Measurements from ENCODE around the gene USPL1. TPM values are rescaled to one million over a fixed set of nuclear protein-coding genes. Genes with fewer than 3 reads are reported as not detected.

USPL1 gene
- total RNA-seq, 1 experiment from 2014 or later: 11.8 TPM

- Mint-ChIP-seq H3K27ac (ENCODE audit: low read depth, unreplicated experiment) (no peak overlapping the region), H3K27me3 (ENCODE audit: insufficient read depth, unreplicated experiment) (no peaks in the 10 kb centered on the region), H3K4me3 (ENCODE audit: unreplicated experiment) (no peak overlapping the region), H3K36me3 (ENCODE audit: insufficient read depth, unreplicated experiment) (peaks cover 15% of the 10 kb centered on the region), H3K4me1 (ENCODE audit: insufficient read depth, unreplicated experiment) (no peaks in the 10 kb centered on the region), H3K9me3 (ENCODE audit: unreplicated experiment) (no peaks in the 10 kb centered on the region)
- intact Hi-C loops (cut with micrococcal nuclease): loop anchor here (2.0 to 10.0 kb wide), 4 partner anchors 67 to 369 kb away; partner anchors contain the start of gene HMGB1
- TF ChIP-seq CTCF (IDR thresholded peaks at IDR 0.05; ENCODE audit: unreplicated experiment): no peak
- ChIA-PET CTCF (interaction anchor here (0.6 to 1.6 kb wide), 5 partner anchors 66 to 133 kb away, joined by 3 to 9 read pairs (median 3); no protein-coding TSS in a partner anchor), POLR2A (no interaction called here)
- no TSS peak for BruUV-seq (replicated peaks)
- DNase-seq (ENCODE audit: unreplicated experiment): no peak
Measured at GRCh38 chr13:30675717-30676116, 58.0 kb downstream of the USPL1 start.

- TF ChIP-seq CTCF (IDR thresholded peaks at IDR 0.05; ENCODE audit: unreplicated experiment): no peak
- BruUV-seq (replicated peaks): no TSS peak
- no peaks in the 10 kb centered on the region for H3K27me3 Mint-ChIP-seq (ENCODE audit: insufficient read depth, unreplicated experiment)
- H3K27ac Mint-ChIP-seq (ENCODE audit: low read depth, unreplicated experiment): no peak overlapping the region
- ChIA-PET CTCF (interaction anchor here (0.6 to 0.9 kb wide), 2 partner anchors 14 to 127 kb away, joined by 3 to 4 read pairs; no protein-coding TSS in a partner anchor), POLR2A (no interaction called here)
- H3K4me1 Mint-ChIP-seq (ENCODE audit: insufficient read depth, unreplicated experiment): no peaks in the 10 kb centered on the region
- no peaks in the 10 kb centered on the region for H3K9me3 Mint-ChIP-seq (ENCODE audit: unreplicated experiment)
- no peak overlapping the region for H3K4me3 Mint-ChIP-seq (ENCODE audit: unreplicated experiment)
- peaks cover 15% of the 10 kb centered on the region for H3K36me3 Mint-ChIP-seq (ENCODE audit: insufficient read depth, unreplicated experiment)
- intact Hi-C loops (cut with micrococcal nuclease): loop anchor here (5.0 to 10.0 kb wide), 2 partner anchors 66 to 338 kb away; no protein-coding TSS in a partner anchor
- peak; percentile 64 for DNase-seq (ENCODE audit: unreplicated experiment)
Measured at GRCh38 chr13:30676672-30677071, 59.0 kb downstream of the USPL1 start.

GRCh38 chr13:30679483-30680330, 62.0 kb downstream of the USPL1 start:
- Mint-ChIP-seq H3K27me3 (ENCODE audit: insufficient read depth, unreplicated experiment) (no peaks in the 10 kb centered on the region), H3K4me3 (ENCODE audit: unreplicated experiment) (no peak overlapping the region), H3K36me3 (ENCODE audit: insufficient read depth, unreplicated experiment) (no peaks in the 10 kb centered on the region), H3K9me3 (ENCODE audit: unreplicated experiment) (no peaks in the 10 kb centered on the region), H3K4me1 (ENCODE audit: insufficient read depth, unreplicated experiment) (no peaks in the 10 kb centered on the region), H3K27ac (ENCODE audit: low read depth, unreplicated experiment) (no peak overlapping the region)
- peak; percentile 41 for TF ChIP-seq CTCF (IDR thresholded peaks at IDR 0.05; ENCODE audit: unreplicated experiment)
- ChIA-PET CTCF (interaction anchor here (0.6 to 1.0 kb wide), 4 partner anchors 37 to 424 kb away, joined by 3 to 5 read pairs (median 4); no protein-coding TSS in a partner anchor), POLR2A (no interaction called here)
- peak; percentile 44 for DNase-seq (ENCODE audit: unreplicated experiment)
- BruUV-seq (replicated peaks): no TSS peak
- intact Hi-C loops (cut with micrococcal nuclease): loop anchor here (1.0 to 10.0 kb wide), 4 partner anchors 63 to 335 kb away; no protein-coding TSS in a partner anchor

GRCh38 chr13:30681843-30682242, 64.1 kb downstream of the USPL1 start:
- Mint-ChIP-seq H3K27ac (ENCODE audit: low read depth, unreplicated experiment) (no peak overlapping the region), H3K27me3 (ENCODE audit: insufficient read depth, unreplicated experiment) (no peaks in the 10 kb centered on the region), H3K36me3 (ENCODE audit: insufficient read depth, unreplicated experiment) (no peaks in the 10 kb centered on the region), H3K9me3 (ENCODE audit: unreplicated experiment) (no peaks in the 10 kb centered on the region), H3K4me3 (ENCODE audit: unreplicated experiment) (no peak overlapping the region), H3K4me1 (ENCODE audit: insufficient read depth, unreplicated experiment) (no peaks in the 10 kb centered on the region)
- DNase-seq (ENCODE audit: unreplicated experiment): no peak
- ChIA-PET CTCF (interaction anchor here (0.6 to 1.2 kb wide), 4 partner anchors 110 to 363 kb away, joined by 3 to 4 read pairs (median 4); no protein-coding TSS in a partner anchor), POLR2A (interaction anchor here (0.9 to 1.1 kb wide), 3 partner anchors 9 to 115 kb away, joined by 3 to 6 read pairs (median 5); partner anchors contain the start of gene USPL1)
- no TSS peak for BruUV-seq (replicated peaks)
- intact Hi-C loops (cut with micrococcal nuclease): no loop called here
- no peak for TF ChIP-seq CTCF (IDR thresholded peaks at IDR 0.05; ENCODE audit: unreplicated experiment)

All from MCF 10A (cell line).